Stimulated activated naive CD8-positive, alpha-beta T cell treated with anti-CD3 and anti-CD28 coated beads, Interleukin-15, Interleukin-2, amounts not matched to agents 100 ng/mL and 50 ng/mL, for 24 hours (primary cell): ENCODE results near the gene HELZ.
"Not testable (repeated sequence)": the region's sequence is repeated elsewhere in the genome, so short reads cannot be mapped to it uniquely, and the experiment has no call there.

Experiments
- H3K27ac Mint-ChIP-seq: one replicate; pipeline ENCODE4 v1.8.0; 2021; ENCODE audit warnings: mild to moderate bottlenecking, mixed read lengths
- H3K27me3 Mint-ChIP-seq: one replicate; pipeline ENCODE4 v1.8.0; 2021; ENCODE audit warnings: mixed read lengths
- H3K36me3 Mint-ChIP-seq: one replicate; pipeline ENCODE4 v1.8.0; 2021; ENCODE audit warnings: low read depth, mixed read lengths
- H3K4me1 Mint-ChIP-seq: one replicate; pipeline ENCODE4 v1.8.0; 2021; ENCODE audit warnings: low read depth, mixed read lengths
- H3K4me3 Mint-ChIP-seq: one replicate; pipeline ENCODE4 v1.8.0; 2021; ENCODE audit warnings: mild to moderate bottlenecking, mixed read lengths
- H3K9me3 Mint-ChIP-seq: one replicate; pipeline ENCODE4 v1.8.0; 2021; ENCODE audit warnings: mixed read lengths

HELZ gene

DNA sequence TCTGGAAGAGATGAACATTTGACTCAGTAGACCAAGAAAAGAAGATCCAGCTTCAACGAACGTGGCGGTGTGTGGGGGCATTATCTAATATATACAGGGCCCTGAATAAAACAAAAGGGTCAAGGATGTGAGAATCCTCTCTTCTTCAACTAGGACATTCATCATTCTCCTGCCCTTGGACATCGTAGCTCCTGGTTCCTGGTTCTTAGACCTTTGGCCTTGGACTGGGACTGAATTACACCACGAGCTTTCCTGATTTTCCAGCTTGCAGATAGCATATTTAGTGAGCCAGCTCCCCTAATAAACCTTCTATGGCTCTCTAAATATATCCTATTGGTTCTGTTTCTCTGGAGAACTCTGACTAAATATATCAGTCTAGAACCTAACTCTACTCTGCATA lies 29.5 kb upstream of the HELZ start:
- no peaks in the 10 kb centered on the region for H3K27me3 Mint-ChIP-seq
- no peak overlapping the region for H3K4me3 Mint-ChIP-seq
- H3K4me1 Mint-ChIP-seq, result no peaks in the 10 kb centered on the region
- H3K9me3 Mint-ChIP-seq, result no peaks in the 10 kb centered on the region
- H3K36me3 Mint-ChIP-seq, result no peaks in the 10 kb centered on the region
- no peak overlapping the region for H3K27ac Mint-ChIP-seq

DNA sequence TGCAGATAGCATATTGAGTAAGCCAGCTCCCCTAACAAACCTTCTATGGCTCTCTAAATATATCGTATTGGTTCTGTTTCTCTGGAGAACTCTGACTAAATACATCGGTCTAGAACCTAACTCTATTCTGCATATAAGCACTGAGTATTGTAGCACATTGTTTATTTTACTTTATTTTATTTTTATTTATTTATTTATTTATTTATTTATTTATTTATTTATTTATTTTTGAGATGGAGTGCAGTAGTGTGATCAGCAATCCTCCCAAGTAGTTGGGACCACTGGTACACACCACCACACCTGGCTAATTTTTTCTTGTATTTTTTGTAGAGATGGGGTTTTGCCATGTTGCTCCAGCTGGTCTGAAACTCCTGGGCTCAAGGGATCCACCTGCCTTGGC lies 28.9 kb upstream of the HELZ start:
- Mint-ChIP-seq H3K4me1 (no peaks in the 10 kb centered on the region), H3K27me3 (no peaks in the 10 kb centered on the region), H3K27ac (no peak overlapping the region), H3K4me3 (no peak overlapping the region), H3K36me3 (no peaks in the 10 kb centered on the region), H3K9me3 (no peaks in the 10 kb centered on the region)

DNA sequence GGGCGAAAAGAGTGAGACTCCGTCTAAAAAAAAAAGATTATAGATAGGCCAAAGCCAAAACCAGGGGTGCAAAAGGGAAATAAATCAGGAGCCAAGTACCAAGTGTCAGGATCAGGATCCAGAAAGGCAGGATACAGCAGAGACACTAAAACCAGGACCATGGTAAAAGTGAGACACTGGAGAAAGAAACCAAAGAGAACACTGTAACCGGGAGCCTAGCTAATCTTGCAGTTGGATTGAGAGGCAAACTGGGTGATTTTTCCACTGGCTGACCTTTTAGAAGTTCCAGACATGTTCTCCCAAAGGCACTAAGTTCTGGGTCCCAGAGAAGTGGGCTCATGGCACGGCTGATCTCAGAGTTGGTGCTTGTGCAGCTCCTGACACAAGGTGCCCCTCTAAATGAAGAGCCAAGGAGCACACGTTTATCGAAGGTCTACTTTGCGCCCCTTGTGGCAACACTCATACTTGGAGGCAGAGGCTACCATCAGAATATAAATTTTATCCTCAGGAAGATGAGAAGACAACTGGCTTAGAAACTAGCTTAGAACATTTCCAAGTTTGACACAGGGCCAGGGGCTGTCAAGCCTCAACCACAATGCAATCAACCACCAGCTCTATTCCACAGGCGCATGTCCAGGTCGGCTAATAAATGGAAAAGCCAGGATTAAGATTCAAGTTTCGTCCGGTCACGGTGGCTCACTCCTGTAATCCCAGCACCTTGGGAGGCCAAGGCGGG lies 27.5 kb upstream of the HELZ start:
- Mint-ChIP-seq H3K36me3 (no peaks in the 10 kb centered on the region), H3K4me1 (no peaks in the 10 kb centered on the region), H3K27me3 (no peaks in the 10 kb centered on the region), H3K9me3 (no peaks in the 10 kb centered on the region), H3K4me3 (no peak overlapping the region), H3K27ac (no peak overlapping the region)

GRCh38 chr17:67271187-67271586 lies 26.2 kb upstream of the HELZ start:
- not testable (repeated sequence) for H3K4me1 Mint-ChIP-seq, H3K27ac Mint-ChIP-seq, H3K4me3 Mint-ChIP-seq, H3K27me3 Mint-ChIP-seq, H3K36me3 Mint-ChIP-seq, H3K9me3 Mint-ChIP-seq

DNA sequence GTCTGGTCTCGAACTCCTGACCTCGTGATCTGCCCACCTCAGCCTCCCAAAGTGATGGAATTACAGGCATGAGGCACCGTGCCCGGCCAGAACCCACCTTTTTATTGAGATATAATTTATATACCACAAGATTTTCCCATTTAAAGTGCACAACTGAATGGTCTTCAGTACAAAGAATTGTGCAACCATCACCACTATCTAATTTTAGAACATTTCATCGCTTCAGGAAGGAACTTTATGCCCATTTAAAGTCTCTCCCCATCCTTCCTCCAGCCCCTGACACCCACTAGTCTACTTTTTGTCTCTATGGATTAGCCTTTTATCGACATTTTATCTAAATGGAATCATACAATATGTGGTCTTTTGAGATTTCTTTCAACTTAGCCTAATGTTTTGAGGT lies 25.4 kb upstream of the HELZ start:
- Mint-ChIP-seq H3K27me3 (no peaks in the 10 kb centered on the region), H3K27ac (no peak overlapping the region), H3K4me3 (no peak overlapping the region), H3K36me3 (no peaks in the 10 kb centered on the region), H3K4me1 (no peaks in the 10 kb centered on the region), H3K9me3 (no peaks in the 10 kb centered on the region)

- Mint-ChIP-seq H3K9me3 (no peaks in the 10 kb centered on the region), H3K4me3 (no peak overlapping the region), H3K27me3 (no peaks in the 10 kb centered on the region), H3K4me1 (no peaks in the 10 kb centered on the region), H3K36me3 (no peaks in the 10 kb centered on the region), H3K27ac (no peak overlapping the region)
Observed at GRCh38 chr17:67266496-67266895, 21.5 kb upstream of the HELZ start.

GRCh38 chr17:67265436-67266019 lies 20.5 kb upstream of the HELZ start:
- H3K36me3 Mint-ChIP-seq, result no peaks in the 10 kb centered on the region
- H3K9me3 Mint-ChIP-seq, result no peaks in the 10 kb centered on the region
- H3K27ac Mint-ChIP-seq, result no peak overlapping the region
- no peaks in the 10 kb centered on the region for H3K4me1 Mint-ChIP-seq
- H3K27me3 Mint-ChIP-seq, result no peaks in the 10 kb centered on the region
- no peak overlapping the region for H3K4me3 Mint-ChIP-seq

DNA sequence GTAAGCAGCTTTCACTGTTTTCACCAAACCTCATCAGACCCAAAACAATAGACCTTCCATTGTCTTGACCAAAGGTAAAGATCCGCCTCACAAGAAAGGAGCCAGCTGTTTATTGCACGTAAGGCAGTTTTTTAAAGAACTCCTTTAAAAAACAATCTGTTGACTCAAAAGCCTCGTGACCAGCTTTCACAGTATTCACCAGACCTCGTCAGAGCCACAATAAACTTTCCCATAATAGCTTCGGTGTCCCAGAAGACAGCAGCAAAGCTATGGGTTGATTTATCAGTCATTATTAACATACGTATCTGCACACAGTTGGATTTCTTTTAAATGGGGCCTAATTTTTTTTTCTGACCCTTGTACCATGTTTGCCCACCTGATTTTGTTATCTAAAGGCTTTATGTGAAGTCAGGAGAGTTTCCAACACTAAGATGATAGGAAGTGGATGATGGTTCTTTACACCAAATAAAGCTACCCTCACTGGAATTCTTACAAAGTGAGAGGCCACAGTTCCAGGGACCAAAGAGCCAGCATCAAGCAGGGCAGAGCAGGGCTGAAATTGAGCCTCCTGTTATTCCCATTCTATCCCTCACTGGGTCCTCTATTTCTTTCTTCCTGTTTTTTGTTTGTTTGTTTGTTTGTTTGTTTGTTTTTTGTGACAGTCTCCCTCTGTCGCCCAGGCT lies 17.6 kb upstream of the HELZ start:
- no peak overlapping the region for H3K4me3 Mint-ChIP-seq

GRCh38 chr17:67260170-67260987 lies 15.4 kb upstream of the HELZ start:
- peaks cover 17% of the 10 kb centered on the region for H3K4me1 Mint-ChIP-seq
- H3K27ac Mint-ChIP-seq, result no peak overlapping the region
- H3K4me3 Mint-ChIP-seq, result no peak overlapping the region
- no peaks in the 10 kb centered on the region for H3K27me3 Mint-ChIP-seq
- no peaks in the 10 kb centered on the region for H3K36me3 Mint-ChIP-seq
- no peaks in the 10 kb centered on the region for H3K9me3 Mint-ChIP-seq

More for the DNA sequence above, 17.6 kb upstream of the HELZ start:
- H3K4me1 Mint-ChIP-seq, result peaks cover 15% of the 10 kb centered on the region
- no peaks in the 10 kb centered on the region for H3K36me3 Mint-ChIP-seq
- no peak overlapping the region for H3K27ac Mint-ChIP-seq
- H3K27me3 Mint-ChIP-seq, result no peaks in the 10 kb centered on the region
- H3K9me3 Mint-ChIP-seq, result no peaks in the 10 kb centered on the region

GRCh38 chr17:67258821-67259468 lies 13.9 kb upstream of the HELZ start:
- Mint-ChIP-seq H3K27ac (no peak overlapping the region), H3K4me3 (peak overlapping the region; percentile 45), H3K27me3 (no peaks in the 10 kb centered on the region), H3K4me1 (peaks cover 17% of the 10 kb centered on the region), H3K9me3 (no peaks in the 10 kb centered on the region), H3K36me3 (no peaks in the 10 kb centered on the region)

GRCh38 chr17:67256075-67256732 lies 11.2 kb upstream of the HELZ start:
- Mint-ChIP-seq H3K36me3 (no peaks in the 10 kb centered on the region), H3K4me1 (peaks cover 17% of the 10 kb centered on the region), H3K9me3 (no peaks in the 10 kb centered on the region), H3K27me3 (no peaks in the 10 kb centered on the region), H3K4me3 (no peak overlapping the region), H3K27ac (no peak overlapping the region)

- Mint-ChIP-seq H3K27me3 (no peaks in the 10 kb centered on the region), H3K27ac (no peak overlapping the region), H3K4me1 (peaks cover 9% of the 10 kb centered on the region), H3K9me3 (no peaks in the 10 kb centered on the region), H3K36me3 (no peaks in the 10 kb centered on the region), H3K4me3 (no peak overlapping the region)
Observed at GRCh38 chr17:67253384-67253783, 8.4 kb upstream of the HELZ start.

- H3K36me3 Mint-ChIP-seq, H3K9me3 Mint-ChIP-seq, H3K4me3 Mint-ChIP-seq, H3K27ac Mint-ChIP-seq, H3K27me3 Mint-ChIP-seq, H3K4me1 Mint-ChIP-seq: not testable (repeated sequence)
Observed at GRCh38 chr17:67251586-67251985, 6.6 kb upstream of the HELZ start.

- peaks cover 5% of the 10 kb centered on the region for H3K36me3 Mint-ChIP-seq
- H3K4me1 Mint-ChIP-seq, result peaks cover 23% of the 10 kb centered on the region
- H3K27ac Mint-ChIP-seq, result no peak overlapping the region
- H3K27me3 Mint-ChIP-seq, result peaks cover 8% of the 10 kb centered on the region
- H3K9me3 Mint-ChIP-seq, result no peaks in the 10 kb centered on the region
- H3K4me3 Mint-ChIP-seq, result no peak overlapping the region
Observed at GRCh38 chr17:67248291-67248690, 3.3 kb upstream of the HELZ start.
